SIG-M5 (cell line): ENCODE measurements around the gene ABHD6.
"Not testable (repeated sequence)": the region's sequence is repeated elsewhere in the genome, so short reads cannot be mapped to it uniquely, and the experiment has no call there.

Experiments
- DNase-seq: peaks from one replicate; lab custom pipeline; 2025; lab: John Stamatoyannopoulos, UW

ABHD6 gene, protein sequence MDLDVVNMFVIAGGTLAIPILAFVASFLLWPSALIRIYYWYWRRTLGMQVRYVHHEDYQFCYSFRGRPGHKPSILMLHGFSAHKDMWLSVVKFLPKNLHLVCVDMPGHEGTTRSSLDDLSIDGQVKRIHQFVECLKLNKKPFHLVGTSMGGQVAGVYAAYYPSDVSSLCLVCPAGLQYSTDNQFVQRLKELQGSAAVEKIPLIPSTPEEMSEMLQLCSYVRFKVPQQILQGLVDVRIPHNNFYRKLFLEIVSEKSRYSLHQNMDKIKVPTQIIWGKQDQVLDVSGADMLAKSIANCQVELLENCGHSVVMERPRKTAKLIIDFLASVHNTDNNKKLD

DNA sequence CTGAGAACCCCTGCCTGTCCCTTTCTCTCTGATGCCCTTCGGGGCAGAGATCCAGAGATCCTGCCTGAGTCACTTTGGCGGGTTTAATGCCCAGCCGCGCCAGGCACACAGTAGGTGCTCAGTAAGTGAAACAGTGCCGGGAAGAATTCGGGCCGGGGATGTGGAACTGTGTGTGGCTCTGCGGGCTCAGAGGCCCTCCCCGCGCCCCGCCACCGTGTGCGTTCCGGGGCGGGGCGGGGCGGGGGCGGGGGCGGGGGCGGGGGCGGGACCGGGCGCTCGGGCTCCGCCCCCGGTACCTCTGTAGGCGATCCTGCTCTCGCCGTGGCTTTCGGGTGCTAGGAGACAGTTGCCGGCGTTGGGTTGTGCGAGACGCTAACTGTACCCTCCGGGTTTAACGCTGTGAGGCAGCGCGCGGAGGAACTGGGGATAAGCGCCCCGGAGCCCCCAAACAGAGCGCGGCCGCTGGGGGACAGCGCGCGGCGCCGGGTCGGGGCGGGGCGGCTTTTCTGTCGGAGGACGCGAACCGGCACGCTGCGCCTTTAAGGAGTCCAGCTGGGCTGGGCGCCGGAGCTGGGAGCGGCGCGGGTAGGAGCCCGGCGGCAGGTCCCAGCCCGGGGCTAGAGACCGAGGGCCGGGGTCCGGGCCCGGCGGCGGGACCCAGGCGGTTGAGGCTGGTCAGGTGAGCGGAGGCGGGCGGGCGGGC, at the start of gene ABHD6:
ABHD6 (plus strand) TSS at position 555 of the 703 bp plus-strand sequence. CDS start 18,795 bp downstream, outside the sequence.
- no peak for DNase-seq

DNA sequence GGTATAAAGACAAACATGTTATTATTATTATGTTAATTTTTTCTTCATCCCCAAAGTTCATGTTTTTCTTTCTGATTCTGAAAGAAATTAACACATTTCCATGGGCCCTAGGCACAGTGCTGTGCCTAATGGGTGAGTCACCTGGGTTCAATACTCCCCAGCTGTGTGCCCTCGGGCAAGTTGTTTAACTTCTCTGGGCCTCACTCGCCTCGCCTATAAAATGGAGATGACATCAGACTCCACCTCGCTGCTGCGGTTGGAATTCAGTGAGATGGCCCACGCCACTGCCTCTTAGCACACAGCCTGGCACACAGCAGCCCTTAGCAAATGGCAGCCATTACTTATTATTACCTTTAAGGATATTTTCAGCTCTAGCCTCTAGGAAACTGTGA, 49.4 kb upstream of the ABHD6 start:
- DNase-seq = no peak

GRCh38 chr3:58188921-58189451, 48.6 kb upstream of the ABHD6 start:
- DNase-seq = no peak

GRCh38 chr3:58189691-58190090, 47.9 kb upstream of the ABHD6 start:
- DNase-seq = no peak

DNA sequence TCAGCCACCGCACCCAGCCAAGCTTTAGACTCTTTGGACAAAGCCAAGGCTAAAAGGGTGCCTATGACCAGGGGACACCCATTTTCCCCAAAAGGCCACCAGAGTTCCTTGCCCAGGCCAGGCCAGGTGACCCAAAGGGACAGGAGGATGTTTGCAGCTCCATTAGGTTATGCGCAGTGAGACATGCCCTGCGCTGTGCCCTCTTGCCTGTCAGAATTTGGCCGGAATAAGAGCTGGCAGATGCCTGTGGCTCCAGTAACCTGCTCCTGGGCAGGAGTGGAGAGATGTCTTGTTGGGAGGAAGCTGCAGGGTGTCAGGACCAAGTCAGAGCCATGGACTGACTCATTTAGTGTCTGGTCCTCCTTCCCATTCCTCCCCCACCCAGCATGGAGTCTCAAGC, 47.3 kb upstream of the ABHD6 start:
- no peak for DNase-seq

GRCh38 chr3:58190882-58191281, 46.7 kb upstream of the ABHD6 start:
- no peak for DNase-seq

DNA sequence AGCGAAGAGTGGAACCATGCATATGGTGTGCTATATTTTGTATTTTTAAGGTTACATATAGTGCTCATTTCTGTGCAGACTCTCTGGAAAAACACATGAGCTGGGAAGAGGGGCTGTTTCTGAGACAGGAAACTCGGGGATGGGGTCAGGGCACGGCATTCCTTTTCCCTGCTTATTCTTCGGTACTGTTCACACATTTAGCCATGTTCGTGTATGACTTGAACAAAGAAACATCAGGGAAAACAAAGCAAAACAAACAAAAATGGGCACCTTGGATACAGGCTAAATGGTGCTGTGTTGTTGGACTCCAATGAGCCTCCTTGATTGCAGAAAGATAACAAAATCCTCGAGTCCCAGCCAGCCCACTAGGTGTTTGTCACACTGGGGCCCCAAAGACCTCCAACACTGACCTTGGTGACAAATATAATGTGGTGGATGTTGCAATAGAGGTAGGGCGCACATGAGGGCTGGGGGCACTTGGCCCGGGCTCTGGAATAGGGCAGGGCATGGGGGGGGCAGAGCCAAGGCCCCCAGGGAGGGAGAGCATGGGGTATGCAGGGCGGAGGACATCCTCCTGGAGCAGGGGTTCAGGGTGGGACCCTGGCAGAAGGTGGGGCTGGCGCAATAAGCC, 46.1 kb upstream of the ABHD6 start:
- no peak for DNase-seq

DNA sequence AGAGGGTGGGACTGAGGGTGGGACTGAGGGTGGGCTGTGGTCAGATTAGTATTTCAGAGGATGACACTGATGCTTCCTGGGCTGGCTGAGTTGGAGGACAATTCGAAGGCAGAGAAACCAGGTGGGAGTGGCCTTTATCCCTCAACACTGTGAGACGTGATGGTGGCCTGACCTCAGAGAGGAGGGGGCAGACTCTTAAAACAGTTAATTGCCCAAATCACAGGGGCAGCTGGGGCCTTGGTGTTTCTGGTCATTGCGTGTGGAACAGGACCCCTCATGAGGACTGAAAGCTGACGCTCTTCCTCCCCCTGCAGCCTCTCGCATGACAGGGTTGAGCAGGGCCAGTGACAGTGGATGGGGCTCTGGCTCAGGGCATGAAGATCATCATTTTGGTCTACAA, 45.5 kb upstream of the ABHD6 start:
- no peak for DNase-seq

DNA sequence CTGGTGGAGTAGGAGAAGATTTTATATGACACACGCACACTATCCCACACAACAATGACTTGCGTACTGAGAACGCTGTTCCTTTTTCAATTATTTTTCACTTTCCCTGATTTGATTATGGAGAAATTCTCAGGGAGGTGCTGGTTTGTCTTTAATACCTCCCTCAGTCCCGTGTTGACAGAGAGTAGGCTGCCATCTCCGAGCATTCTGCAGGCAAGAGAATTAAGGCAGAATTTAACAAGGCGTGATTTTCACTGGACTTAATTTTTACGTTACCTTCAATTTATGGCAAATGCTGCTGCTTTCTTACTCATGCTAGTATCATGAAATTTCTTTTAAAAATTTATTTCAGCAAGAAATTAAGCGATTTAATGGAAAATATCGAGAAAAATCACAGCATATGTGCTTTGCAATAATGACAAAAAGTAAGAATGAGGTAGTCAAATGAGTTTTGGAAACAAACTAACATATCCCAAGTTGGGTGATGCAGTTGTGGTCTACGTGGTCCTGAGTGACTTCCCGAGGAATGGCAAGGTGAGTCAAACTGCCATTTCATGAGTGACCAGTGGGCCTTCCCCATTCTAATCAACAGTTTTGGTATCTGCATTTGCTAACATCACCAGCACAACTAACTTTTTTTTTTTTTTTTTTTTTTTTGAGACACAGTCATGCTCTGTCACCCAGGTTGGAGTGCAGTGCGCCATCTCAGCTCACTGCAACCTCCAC, 43.7 kb upstream of the ABHD6 start:
- DNase-seq = no peak

DNA sequence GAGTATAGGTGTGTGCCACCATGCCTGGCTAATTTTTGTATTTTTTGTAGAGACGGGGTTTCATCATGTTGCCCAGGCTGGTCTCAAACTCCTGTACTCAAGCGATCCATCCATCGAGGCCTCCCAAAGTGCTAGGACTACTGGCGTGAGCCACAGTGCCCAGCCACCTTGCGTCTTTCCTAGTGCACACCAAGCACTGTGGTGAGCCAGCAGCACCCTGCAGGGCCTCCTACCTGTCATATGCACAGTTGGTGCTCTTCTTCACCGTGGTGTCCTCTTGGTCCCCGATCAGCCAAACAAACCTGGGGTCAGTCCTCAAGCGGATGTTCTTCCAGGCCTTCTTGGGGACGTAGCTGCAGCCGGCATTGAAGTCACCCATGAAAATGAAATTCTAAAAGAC, 40.0 kb upstream of the ABHD6 start:
- no peak for DNase-seq

GRCh38 chr3:58198362-58198761, 39.2 kb upstream of the ABHD6 start:
- DNase-seq = no peak

- no peak for DNase-seq
These were observed 38.8 kb upstream of the ABHD6 start for GRCh38 chr3:58198804-58199203.

GRCh38 chr3:58200121-58200709, 37.4 kb upstream of the ABHD6 start:
- DNase-seq = no peak

- DNase-seq = no peak
These were observed 36.7 kb upstream of the ABHD6 start for GRCh38 chr3:58200846-58201355.

- DNase-seq = not testable (repeated sequence)
These were observed 36.1 kb upstream of the ABHD6 start for GRCh38 chr3:58201451-58201850.

GRCh38 chr3:58202917-58203360, 34.7 kb upstream of the ABHD6 start:
- DNase-seq = no peak

- no peak for DNase-seq
These were observed 34.1 kb upstream of the ABHD6 start for GRCh38 chr3:58203541-58203940.

GRCh38 chr3:58204720-58205119, 32.9 kb upstream of the ABHD6 start:
- DNase-seq = no peak

DNA sequence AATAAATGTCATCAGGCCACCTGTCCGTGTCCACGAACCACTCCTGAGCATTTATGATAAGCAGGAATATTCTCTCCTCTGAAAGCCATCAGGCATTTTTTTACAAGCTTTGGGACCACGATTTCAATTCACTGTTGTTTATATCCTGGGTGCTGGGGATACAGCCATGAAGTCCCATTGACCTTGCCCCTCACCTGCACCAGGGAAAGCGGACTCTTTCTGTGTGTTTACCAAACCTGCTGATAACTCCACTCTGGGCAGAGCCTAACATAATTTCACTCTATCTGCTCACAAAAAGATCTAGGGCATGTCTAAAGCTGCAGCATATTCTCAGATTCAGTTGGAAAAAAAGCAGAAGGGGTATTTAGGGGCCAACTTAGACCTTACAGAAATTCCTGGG, 31.6 kb upstream of the ABHD6 start:
- no peak for DNase-seq

DNA sequence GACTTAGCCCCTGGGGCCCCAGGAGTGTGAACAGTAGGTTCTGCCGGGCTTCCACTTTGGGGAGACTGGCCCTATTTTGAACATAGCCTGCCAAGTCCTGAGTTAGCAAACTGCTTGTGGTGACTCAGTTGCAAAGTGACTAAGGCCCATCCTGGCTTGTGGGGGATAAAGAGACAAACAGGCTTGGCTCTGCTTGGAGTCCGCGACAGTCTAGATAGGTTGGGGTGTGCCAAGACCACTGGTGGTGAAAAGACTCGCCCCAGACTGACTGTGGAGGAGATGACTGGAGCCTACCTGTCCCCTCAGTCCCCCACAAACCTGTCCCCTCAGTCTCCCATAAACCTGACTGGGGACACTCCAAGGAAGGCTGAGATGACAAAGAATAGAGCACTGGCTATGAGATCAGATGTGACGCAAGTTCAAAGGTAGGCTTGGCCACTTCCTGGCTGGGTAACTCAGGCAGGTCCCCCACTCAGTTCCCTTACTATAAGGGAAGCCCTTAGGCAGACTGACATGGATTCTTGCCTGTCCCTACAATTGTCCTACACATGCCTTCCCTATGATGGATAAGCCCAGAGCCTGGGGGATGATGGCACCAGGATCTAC, 31.1 kb upstream of the ABHD6 start:
- DNase-seq = no peak

DNA sequence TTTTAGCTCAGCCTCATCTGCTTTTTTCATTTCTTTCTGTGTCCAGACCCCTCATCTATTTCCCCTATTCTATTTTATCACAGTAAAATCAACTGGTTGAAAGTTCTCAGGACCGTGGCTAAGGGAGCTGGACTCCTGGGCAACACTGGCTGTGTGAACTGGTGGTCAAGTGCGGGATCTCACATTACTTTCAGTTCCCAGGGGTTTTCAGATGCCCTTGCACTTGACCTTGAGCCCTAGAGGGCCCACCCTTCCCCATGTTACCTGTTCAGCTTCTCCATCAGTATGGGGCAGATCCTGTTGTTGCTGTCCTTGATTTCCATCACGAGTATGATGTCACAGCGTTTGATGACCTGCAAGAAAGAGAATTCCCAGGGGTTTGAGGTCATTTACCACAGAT, 29.6 kb upstream of the ABHD6 start:
- DNase-seq = no peak
